ENCODE measurements around the gene COBLL1. TPM values are rescaled to one million over a fixed set of nuclear protein-coding genes. Genes with fewer than 3 reads are reported as not detected.

Gene COBLL1
- total RNA-seq, 1 experiment from 2014 or later, result 5.9 TPM

DNA sequence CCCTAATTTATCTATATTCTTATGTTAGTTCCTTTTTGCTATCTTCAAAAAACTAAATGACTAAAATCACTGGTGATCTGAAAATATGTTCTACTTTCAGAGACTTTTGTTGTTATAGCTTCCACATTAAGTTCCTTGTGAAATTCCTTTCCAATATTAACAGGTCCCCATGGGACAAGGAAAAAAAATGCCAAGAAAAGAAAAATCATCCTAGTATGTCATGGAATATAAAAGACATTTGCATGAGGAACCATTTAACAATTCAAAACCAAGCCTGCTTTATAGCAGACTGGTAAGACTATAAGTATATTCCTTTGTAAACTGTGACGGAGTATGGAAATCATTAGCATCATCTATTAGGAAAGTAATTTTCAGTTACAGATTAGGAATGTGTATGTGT, 48.1 kb downstream of the COBLL1 start:
- H2BK20ac ChIP-seq (ENCODE audit: low read depth, low read length, poor library complexity, severe bottlenecking), result no peak overlapping the region
- no peak overlapping the region for H3K9ac ChIP-seq (ENCODE audit: extremely low read depth, insufficient read length, low read length)
- TF ChIP-seq, protein P1, sequence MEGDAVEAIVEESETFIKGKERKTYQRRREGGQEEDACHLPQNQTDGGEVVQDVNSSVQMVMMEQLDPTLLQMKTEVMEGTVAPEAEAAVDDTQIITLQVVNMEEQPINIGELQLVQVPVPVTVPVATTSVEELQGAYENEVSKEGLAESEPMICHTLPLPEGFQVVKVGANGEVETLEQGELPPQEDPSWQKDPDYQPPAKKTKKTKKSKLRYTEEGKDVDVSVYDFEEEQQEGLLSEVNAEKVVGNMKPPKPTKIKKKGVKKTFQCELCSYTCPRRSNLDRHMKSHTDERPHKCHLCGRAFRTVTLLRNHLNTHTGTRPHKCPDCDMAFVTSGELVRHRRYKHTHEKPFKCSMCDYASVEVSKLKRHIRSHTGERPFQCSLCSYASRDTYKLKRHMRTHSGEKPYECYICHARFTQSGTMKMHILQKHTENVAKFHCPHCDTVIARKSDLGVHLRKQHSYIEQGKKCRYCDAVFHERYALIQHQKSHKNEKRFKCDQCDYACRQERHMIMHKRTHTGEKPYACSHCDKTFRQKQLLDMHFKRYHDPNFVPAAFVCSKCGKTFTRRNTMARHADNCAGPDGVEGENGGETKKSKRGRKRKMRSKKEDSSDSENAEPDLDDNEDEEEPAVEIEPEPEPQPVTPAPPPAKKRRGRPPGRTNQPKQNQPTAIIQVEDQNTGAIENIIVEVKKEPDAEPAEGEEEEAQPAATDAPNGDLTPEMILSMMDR (conservative IDR thresholded peaks at IDR 0.05), result no peak
- no peaks in the 10 kb centered on the region for H3K79me1 ChIP-seq (ENCODE audit: insufficient read depth, low read depth, low read length, poor library complexity, severe bottlenecking)
- no peak overlapping the region for H2BK5ac ChIP-seq (ENCODE audit: insufficient read length, low read length)
- Mint-ChIP-seq H3K4me3 (no peak overlapping the region), H3K36me3 (ENCODE audit: insufficient read depth in 1 of 3, low read depth in 3 of 3) (no peaks in the 10 kb centered on the region), H3K4me1 (peaks cover 4 to 16% of the 10 kb centered on the region in 2 experiments; a peak in 3 of 4 replicates), H3K9me3 (no peaks in the 10 kb centered on the region), H3K27ac (no peak overlapping the region), H3K27me3 (ENCODE audit: low read depth) (no peaks in the 10 kb centered on the region)
- H3K4me1 ChIP-seq (ENCODE audit: insufficient read depth, low read length), result no peaks in the 10 kb centered on the region
- no peak for DNase-seq
- no peak overlapping the region for H4K5ac ChIP-seq (ENCODE audit: insufficient read length, low read depth, low read length)
- no peak overlapping the region for H3K56ac ChIP-seq (ENCODE audit: insufficient read length, low read depth, low read length)
- H4K20me1 ChIP-seq (ENCODE audit: control insufficient read depth, insufficient read depth, insufficient read length), result no peaks in the 10 kb centered on the region
- no peaks in the 10 kb centered on the region for H3K9me3 ChIP-seq (ENCODE audit: control insufficient read depth, low read depth, low read length)
- no peak overlapping the region for H2BK120ac ChIP-seq (ENCODE audit: low read depth, low read length, poor library complexity, severe bottlenecking)
- H3K79me2 ChIP-seq (ENCODE audit: insufficient read depth, low read length), result no peaks in the 10 kb centered on the region
- H2AK5ac ChIP-seq (ENCODE audit: insufficient read length, low read length), result no peak overlapping the region
- H4K91ac ChIP-seq (ENCODE audit: insufficient read length, low read depth, low read length), result no peak overlapping the region
- no peak overlapping the region for H4K8ac ChIP-seq (replicated peaks; ENCODE audit: insufficient read length, low read depth, low read length)
- H3K27ac ChIP-seq (ENCODE audit: insufficient read length, low read depth, low read length), result no peak overlapping the region
- H2BK12ac ChIP-seq (ENCODE audit: insufficient read length, low read depth, low read length), result no peak overlapping the region
- no peak overlapping the region for H3K18ac ChIP-seq (ENCODE audit: insufficient read length, low read depth, low read length)
- H2BK15ac ChIP-seq (ENCODE audit: low read depth, low read length), result no peak overlapping the region
- H3K14ac ChIP-seq (ENCODE audit: insufficient read depth, low read length), result no peak overlapping the region
- H3K23ac ChIP-seq (ENCODE audit: insufficient read length, low read depth, low read length), result no peak overlapping the region
- H3K4me2 ChIP-seq (ENCODE audit: insufficient read depth, insufficient read length, low read length), result no peak overlapping the region
- WGBS (ENCODE audit: extremely low coverage, insufficient read length, low lambda C conversion rate), result no CpG with 5 or more reads among the region's 1 CpG
- H3K23me2 ChIP-seq (ENCODE audit: insufficient read length, low read depth, low read length, poor library complexity, severe bottlenecking), result no peaks in the 10 kb centered on the region
- no peaks in the 10 kb centered on the region for H3K27me3 ChIP-seq (ENCODE audit: insufficient read depth, low read length)
- H3K4ac ChIP-seq (ENCODE audit: low read depth, low read length), result no peak overlapping the region
- H3T11ph ChIP-seq (ENCODE audit: low read length), result no peak overlapping the region
- no peak overlapping the region for H2AFZ ChIP-seq (ENCODE audit: low read length)
